ENCODE results near the gene POU4F2.

POU4F2 gene

DNA sequence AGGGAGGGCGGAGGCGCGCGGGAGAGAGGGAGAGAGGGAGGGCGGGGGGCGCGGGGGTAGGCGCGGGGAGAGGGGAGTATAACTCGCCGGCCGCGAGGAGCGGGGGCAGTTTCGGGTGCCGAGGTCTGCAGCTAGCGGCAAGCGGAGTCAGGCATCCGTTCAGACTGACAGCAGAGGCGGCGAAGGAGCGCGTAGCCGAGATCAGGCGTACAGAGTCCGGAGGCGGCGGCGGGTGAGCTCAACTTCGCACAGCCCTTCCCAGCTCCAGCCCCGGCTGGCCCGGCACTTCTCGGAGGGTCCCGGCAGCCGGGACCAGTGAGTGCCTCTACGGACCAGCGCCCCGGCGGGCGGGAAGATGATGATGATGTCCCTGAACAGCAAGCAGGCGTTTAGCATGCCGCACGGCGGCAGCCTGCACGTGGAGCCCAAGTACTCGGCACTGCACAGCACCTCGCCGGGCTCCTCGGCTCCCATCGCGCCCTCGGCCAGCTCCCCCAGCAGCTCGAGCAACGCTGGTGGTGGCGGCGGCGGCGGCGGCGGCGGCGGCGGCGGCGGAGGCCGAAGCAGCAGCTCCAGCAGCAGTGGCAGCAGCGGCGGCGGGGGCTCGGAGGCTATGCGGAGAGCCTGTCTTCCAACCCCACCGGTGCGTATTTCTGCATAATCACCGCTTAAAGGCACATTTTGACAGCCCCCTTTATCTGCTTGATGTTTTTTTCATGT, at the start of gene POU4F2:
Gene POU4F2, plus strand, starts transcription at position 108 of the 720 bp plus-strand sequence. Its CDS starts 248 bp downstream, at position 356.
- DNase-seq (ENCODE audit: low read depth): no peak

GRCh38 chr4:146590801-146591200, 47.9 kb upstream of the POU4F2 start:
- no peak for DNase-seq (ENCODE audit: low read depth)

DNA sequence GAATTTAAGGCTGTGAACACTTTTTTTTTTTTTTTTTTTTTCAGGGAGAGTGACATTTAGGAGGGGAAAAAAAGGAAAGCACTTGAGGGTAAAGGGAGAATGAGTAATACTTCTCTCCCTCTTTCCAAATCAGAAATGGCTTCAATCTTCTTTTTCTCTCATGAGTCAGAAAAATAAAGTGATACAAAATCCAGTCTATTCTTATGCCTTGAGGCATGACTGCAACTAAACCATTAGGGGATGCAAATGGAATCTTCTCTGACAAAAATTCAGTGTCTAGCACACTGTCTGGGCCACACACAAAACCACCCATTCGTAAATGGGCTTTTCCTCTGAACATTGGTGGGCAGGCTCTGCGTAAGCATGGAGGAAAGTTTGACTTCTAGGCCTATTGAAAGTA, 46.7 kb upstream of the POU4F2 start:
- no peak for DNase-seq (ENCODE audit: low read depth)

GRCh38 chr4:146632770-146633470, 5.8 kb upstream of the POU4F2 start:
- DNase-seq (ENCODE audit: low read depth): no peak

- no peak for DNase-seq (ENCODE audit: low read depth)
Observed at GRCh38 chr4:146633471-146633800, 5.3 kb upstream of the POU4F2 start.

DNA sequence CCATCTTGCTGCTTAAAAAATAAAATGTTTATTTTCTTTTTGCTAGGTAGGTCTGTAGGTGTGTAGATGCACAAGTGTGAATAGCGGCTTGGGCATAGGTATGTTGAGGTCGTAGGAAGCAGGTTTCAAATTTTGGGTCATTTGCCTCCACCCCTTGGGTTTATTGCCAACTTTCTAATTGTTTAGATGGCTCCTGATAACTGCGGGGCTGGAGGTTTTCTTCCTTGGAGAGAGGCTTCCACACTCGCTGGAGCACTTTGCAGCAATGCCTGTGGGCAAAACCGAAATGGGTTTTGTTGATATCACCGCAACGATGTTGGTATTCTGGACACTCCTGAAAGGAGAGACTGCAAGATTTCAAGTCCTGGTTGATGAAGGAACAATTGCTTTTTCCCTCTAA, 3.9 kb upstream of the POU4F2 start:
- no peak for DNase-seq (ENCODE audit: low read depth)

DNA sequence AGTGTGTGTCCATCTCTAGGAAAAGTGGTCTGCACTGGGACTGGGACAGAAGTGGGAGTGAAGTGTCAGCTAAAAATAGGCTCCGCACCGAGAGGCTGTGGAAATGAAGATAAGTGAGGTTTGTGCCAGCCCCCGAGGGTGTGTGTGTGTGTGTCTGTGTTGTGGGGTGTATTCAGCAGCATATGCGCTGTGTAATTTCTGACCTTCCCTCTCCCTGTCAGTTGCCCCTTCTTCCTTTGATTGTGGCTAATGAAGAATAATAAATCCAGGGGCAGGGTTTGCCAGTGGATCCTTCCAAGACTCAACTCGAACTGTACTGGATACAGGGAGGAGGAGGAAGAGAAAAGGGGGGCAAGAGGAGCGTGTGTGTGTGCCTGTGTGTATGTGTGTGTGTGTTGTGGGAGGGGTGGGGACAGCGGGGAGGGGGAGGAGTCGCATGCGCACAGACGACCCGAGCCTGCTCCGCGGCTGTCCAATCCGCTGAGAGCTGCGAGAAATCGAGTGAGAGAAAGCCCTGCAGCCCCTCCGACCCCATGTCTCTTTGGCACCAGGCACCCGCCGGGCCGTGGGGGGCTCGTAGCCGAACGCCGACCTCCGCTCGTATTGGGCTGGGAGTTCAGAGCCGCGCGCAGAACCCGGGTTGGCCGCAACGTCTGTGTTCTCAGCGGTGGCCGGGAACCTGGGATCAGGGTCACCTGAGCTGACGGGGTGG, 916 bp upstream of the POU4F2 start:
- DNase-seq (ENCODE audit: low read depth): no peak

DNA sequence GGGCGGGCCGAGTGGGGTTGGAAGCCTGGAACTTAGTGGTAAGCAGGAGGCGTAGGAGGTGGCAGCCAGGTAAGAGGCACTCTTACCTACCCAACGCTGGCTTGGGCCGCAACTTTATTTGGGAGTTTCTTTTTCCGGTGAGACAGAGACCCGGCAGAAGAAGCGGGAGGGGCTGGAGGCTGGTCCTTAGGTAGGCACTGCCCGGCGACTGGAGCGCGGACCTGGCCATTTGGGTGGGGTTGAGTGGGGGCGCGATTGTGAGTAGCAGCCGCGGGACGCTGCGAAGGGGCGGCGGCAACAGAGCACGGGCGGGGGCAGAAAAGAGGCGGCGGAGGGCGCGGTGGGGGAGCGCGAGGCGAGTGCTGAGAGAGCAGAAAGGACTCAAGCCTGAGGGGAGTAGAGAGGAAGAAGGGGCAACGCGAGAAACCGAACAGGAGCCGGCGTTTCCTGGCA, 334 bp upstream of the POU4F2 start:
- DNase-seq (ENCODE audit: low read depth): no peak

- DNase-seq (ENCODE audit: low read depth): no peak
Observed at GRCh38 chr4:146639506-146639932, 826 bp downstream of the POU4F2 start.

DNA sequence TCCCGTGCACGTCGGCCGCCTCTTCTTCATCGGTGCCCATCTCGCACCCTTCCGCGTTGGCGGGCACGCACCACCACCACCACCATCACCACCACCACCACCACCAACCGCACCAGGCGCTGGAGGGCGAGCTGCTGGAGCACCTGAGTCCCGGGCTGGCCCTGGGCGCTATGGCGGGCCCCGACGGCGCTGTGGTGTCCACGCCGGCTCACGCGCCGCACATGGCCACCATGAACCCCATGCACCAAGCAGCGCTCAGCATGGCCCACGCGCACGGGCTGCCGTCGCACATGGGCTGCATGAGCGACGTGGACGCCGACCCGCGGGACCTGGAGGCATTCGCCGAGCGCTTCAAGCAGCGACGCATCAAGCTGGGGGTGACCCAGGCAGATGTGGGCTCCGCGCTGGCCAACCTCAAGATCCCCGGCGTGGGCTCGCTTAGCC, 1.4 kb downstream of the POU4F2 start:
- no peak for DNase-seq (ENCODE audit: low read depth)

DNA sequence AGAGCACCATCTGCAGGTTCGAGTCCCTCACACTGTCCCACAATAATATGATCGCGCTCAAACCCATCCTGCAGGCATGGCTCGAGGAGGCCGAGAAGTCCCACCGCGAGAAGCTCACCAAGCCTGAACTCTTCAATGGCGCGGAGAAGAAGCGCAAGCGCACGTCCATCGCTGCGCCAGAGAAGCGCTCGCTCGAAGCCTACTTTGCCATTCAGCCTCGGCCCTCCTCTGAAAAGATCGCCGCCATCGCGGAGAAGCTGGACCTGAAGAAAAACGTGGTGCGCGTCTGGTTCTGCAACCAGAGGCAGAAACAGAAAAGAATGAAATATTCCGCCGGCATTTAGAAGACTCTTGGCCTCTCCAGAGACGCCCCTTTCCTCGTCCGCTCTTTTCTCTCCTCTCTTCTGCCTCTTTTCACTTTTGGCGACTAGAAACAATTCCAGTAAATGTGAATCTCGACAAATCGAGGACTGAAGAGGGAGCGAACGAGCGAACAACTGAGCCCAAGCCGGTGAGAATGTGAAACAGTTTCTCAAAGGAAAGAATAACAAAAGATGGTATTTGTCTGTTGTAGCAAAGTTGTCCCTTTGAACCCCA, 1.9 kb downstream of the POU4F2 start:
- DNase-seq (ENCODE audit: low read depth): no peak

- DNase-seq (ENCODE audit: low read depth): no peak
Observed at GRCh38 chr4:146641762-146642161, 3.1 kb downstream of the POU4F2 start.

DNA sequence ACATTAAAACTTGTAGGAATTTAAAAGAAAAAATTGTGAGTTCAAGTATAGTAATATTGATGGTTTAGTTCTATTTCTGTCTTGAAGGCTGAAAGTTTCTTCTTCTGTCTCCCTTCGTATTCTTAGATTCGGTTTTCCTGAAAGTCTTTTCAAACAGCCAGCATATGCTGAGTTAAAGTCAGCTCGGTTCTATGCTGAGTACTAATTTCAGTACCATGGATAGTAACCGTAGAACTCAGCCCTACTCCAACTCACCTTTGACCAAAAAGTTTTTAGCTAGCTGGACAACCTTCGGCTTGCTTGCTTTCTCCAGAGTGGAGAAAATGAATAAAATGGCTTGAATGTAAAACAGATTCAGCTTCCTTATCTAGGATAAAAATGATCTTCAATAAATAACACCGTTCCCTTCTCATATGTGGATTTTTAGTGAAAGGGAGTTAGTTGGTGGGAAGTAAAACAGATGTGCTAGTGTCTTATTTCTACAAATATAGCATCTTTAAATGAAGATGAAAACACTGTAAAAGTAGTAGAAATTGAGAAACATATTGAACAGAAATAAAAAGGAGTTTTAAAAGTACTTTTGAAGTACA, 5.2 kb downstream of the POU4F2 start:
- no peak for DNase-seq (ENCODE audit: low read depth)

GRCh38 chr4:146645921-146646320, 7.2 kb downstream of the POU4F2 start:
- DNase-seq (ENCODE audit: low read depth): no peak

DNA sequence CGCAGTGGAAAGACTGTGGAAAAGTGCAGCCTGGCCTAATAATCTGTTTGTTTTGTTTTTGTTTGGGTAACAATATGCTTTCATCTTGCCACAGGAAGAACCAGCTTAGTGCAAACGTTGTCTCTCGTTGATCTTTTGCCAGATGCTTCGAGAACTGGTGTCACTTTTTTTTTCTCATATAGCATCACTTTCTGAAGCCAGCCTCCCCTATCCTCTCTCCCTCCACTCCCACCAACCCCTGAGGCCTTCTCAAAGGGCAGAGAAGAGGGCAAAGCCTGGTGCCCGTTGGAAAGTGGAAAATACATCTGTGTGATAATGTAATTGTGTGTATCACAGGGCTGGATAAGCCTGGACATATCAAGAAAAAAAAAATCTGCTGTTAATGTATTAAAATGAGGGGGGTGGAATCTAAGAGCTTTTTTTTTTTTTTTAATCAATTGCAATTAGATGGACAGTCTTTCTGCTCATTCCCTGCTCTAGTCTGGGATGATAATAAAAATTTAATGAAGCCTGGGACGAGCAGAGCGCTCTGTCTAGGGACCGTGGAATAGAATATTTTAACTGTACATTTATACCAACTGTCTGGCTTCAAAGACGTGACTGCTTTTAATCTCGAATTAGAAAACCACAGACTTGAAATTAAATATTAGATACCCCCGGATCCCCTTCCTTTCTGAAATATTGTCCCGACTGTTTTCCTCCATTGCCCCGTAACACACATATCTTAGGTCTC, 8.1 kb downstream of the POU4F2 start:
- DNase-seq (ENCODE audit: low read depth): no peak

GRCh38 chr4:146647615-146648460, 9.1 kb downstream of the POU4F2 start:
- no peak for DNase-seq (ENCODE audit: low read depth)

- no peak for DNase-seq (ENCODE audit: low read depth)
Observed at GRCh38 chr4:146648461-146648783, 9.7 kb downstream of the POU4F2 start.

GRCh38 chr4:146649232-146649631, 10.5 kb downstream of the POU4F2 start:
- DNase-seq (ENCODE audit: low read depth): no peak

- DNase-seq (ENCODE audit: low read depth): no peak
Observed at GRCh38 chr4:146650034-146650433, 11.3 kb downstream of the POU4F2 start.

DNA sequence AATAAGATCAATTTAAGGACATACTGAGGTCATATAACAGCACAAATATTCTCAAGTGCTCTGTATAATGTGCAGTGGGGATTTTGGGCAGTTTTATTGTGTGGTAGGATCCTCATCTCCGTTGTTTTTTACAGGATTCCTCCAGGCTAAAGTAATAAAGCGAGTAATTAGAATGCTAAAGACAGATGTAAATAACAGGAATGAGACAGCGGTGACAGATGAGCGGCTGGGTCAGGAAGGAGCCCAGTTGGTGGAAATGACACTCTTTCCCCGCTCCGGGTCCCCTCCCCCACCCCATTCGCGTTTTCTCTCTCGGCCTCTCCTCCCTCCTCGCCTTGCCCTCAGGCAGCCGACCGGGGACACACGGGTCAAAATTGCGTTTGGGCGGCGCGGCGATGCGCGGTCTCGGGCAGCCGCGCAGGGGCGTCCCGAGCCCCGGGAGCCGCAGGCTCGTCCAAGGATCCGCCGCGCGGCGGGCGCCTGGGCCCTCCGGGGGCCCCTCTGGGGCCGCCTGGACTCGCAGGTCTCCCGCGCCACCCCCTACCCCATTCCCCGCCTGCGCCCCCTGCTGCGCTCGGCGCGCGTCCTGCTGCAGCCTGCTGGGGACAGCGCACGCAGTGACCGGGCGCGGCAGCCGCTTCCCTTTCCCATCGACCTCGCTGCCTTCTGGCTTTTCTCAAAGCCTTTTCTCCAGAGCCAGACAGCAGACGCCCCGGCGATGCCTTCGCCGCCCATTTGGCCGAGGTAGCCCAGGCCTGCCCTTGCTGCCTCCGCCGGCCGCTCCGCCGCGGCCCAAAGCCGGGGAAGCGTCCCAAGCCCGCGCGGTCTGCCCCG, 16.2 kb downstream of the POU4F2 start:
- DNase-seq (ENCODE audit: low read depth): no peak

All from stromal cell of bone marrow (primary cell).